H1 (cell line): ENCODE results near the gene COL27A1. TPM values are rescaled to one million over a fixed set of nuclear protein-coding genes. Genes with fewer than 3 reads are reported as not detected.

Experiments used
- NANOG ChIP-seq: IDR thresholded peaks from 2 replicates; pipeline ENCODE4 v1.6.1; 2011; ENCODE audit warnings: low read length, low read depth, mild to moderate bottlenecking, inconsistent platforms; ENCODE audit not compliant: insufficient read depth, poor library complexity, severe bottlenecking
- TEAD4 ChIP-seq: IDR thresholded peaks from 2 replicates; pipeline ENCODE4 v1.6.1; 2012; ENCODE audit warnings: low read depth, low read length, inconsistent platforms, mixed read lengths
- polyA plus RNA-seq, 7 experiments: library from polyadenylated mRNA; depleted of rRNA in 3 of 7; stranded (reverse) in 5 of 7; unstranded in 2 of 7; fragments of >200 nt in 5 of 7; fragments of 200-250 nt in 2 of 7; gene quantifications; 1 replicate in 5 of 7; 2 replicates in 1 of 7; 4 replicates in 1 of 7; pipeline versions ENCODE4 v1.2.1 to v1.2.3, GENCODE V29; 2011 to 2013; ENCODE audit warnings: missing spikeins in 2 of 7, mixed read lengths in 2 of 7
- total RNA-seq: library from RNA; stranded (reverse); fragmentation: NEBNext Ultra II Directional; extraction: Animal tissue kit (Norgen Biotek cat#: 25700); gene quantifications from 2 replicates; pipeline ENCODE4 v1.2.1, GENCODE V29; 2021

The COL27A1 gene
- total and polyA plus RNA-seq, 2 of the 8 experiments (the other 6 are each of a cell fraction or from before 2014, with no cell fraction given): 15.1 to 22.8 TPM

- TF ChIP-seq NANOG (no peak), TEAD4 (no peak)
These were observed 14.0 kb downstream of the COL27A1 start (continued) for GRCh38 chr9:114169029-114169951.
